HAP-1 (cell line): ENCODE measurements around the gene WDR86.

Experiments
- DNase-seq, 2 experiments: peaks; one replicate each; pipeline ENCODE4 v3.0.0-alpha.2; 2016 to 2020; ENCODE audit warnings: low spot score in 2 of 2
- H3K27me3 ChIP-seq: fragments of 250-450 bp; sonication (Bioruptor Pico); 2 replicates; pipeline ENCODE4 v1.5.1; 2020; ENCODE audit warnings: low read depth, mild to moderate bottlenecking, moderate library complexity
- H3K36me3 ChIP-seq: fragments of 250-450 bp; sonication (Bioruptor Pico); replicated peaks from 2 replicates; pipeline ENCODE4 v1.5.1; 2020; ENCODE audit warnings: mild to moderate bottlenecking
- H3K4me1 ChIP-seq: fragments of 250-450 bp; sonication (Bioruptor Pico); 2 replicates; pipeline ENCODE4 v1.5.1; 2020; ENCODE audit warnings: mild to moderate bottlenecking
- H3K4me3 ChIP-seq: fragments of 250-450 bp; sonication (Bioruptor Pico); 2 replicates; pipeline ENCODE4 v1.5.1; 2020; ENCODE audit warnings: mild to moderate bottlenecking, moderate library complexity
- H3K9me3 ChIP-seq: fragments of 250-450 bp; sonication (Bioruptor Pico); 2 replicates; pipeline ENCODE4 v1.5.1; 2020; ENCODE audit warnings: mild to moderate bottlenecking, moderate library complexity
- in situ Hi-C: fragments of 300-500 bp; cut with MboI; formaldehyde crosslinking; loops from 3 replicates; pipeline ENCODE4 v1.14.3; 2020; ENCODE audit warnings: low sequenced_read_pairs, inconsistent platforms, mixed read lengths

WDR86 gene

DNA sequence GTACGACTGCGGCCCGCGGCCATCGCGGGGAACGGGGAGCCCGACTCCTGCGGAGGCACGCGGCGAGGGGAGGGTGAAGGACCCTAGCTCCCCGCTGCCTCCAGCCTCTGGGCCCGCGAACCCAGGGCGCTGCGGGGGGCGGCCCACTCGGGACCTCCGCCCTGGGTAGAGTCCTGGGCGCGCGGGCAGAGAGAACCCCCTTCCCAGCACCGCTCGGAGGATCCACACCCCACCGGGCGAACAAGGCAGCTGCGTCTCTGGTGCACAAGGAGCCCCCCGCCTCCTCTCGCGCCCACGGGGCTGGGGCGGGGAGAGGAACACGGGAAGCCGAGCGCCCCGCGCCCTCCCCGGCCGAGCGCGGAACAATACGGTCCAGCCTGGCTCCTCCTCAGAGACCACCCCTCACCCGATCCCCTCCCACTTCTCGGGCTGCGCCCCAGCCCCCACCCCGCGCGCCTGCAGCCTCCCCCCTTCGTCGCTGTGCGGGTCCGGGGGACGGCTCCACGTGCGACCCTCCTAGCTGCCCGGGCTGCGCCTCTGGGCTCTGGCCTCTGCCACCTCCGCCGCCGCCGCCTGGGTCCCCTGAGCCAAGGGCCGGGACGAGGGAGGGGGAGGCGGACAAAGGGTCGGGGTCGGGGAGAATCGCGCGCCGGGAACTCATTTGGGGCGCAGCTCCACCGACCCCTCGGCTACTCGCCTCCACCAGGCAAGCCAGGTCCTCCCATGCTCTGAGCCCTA, at the start of gene WDR86:
TSS of gene WDR86 (minus strand) at position 372 of the 738 bp plus-strand sequence. CDS start 449 bp downstream, outside the sequence.
- Histone ChIP-seq H3K27me3 (peaks cover 23% of the 10 kb centered on the region), H3K4me3 (peak within 1 kb of the TSS; percentile 55), H3K36me3 (no peaks in the 10 kb centered on the region), H3K4me1 (no peaks in the 10 kb centered on the region), H3K9me3 (no peaks in the 10 kb centered on the region)
- in situ Hi-C loops = no loop called here
- peak in 1 of 2 experiments; percentile 68 for DNase-seq

- Histone ChIP-seq H3K9me3 (peaks cover 12% of the 10 kb centered on the region), H3K4me3 (no peak overlapping the region), H3K27me3 (no peaks in the 10 kb centered on the region), H3K4me1 (peaks cover 24% of the 10 kb centered on the region), H3K36me3 (no peaks in the 10 kb centered on the region)
- in situ Hi-C loops = no loop called here
- DNase-seq = no peak
These were observed 47.7 kb upstream of the WDR86 start for GRCh38 chr7:151457534-151457933.

- Histone ChIP-seq H3K36me3 (no peaks in the 10 kb centered on the region), H3K4me3 (no peak overlapping the region), H3K9me3 (peaks cover 8% of the 10 kb centered on the region), H3K4me1 (peaks cover 24% of the 10 kb centered on the region), H3K27me3 (no peaks in the 10 kb centered on the region)
- peak; percentile 51 to 60 for DNase-seq
- in situ Hi-C loops = no loop called here
These were observed 46.9 kb upstream of the WDR86 start for GRCh38 chr7:151456782-151457181.

- DNase-seq = no peak
- Histone ChIP-seq H3K27me3 (no peaks in the 10 kb centered on the region), H3K4me1 (peaks cover 24% of the 10 kb centered on the region), H3K9me3 (peaks cover 8% of the 10 kb centered on the region), H3K4me3 (no peak overlapping the region), H3K36me3 (no peaks in the 10 kb centered on the region)
- in situ Hi-C loops = no loop called here
These were observed 46.4 kb upstream of the WDR86 start for GRCh38 chr7:151456276-151456675.

DNA sequence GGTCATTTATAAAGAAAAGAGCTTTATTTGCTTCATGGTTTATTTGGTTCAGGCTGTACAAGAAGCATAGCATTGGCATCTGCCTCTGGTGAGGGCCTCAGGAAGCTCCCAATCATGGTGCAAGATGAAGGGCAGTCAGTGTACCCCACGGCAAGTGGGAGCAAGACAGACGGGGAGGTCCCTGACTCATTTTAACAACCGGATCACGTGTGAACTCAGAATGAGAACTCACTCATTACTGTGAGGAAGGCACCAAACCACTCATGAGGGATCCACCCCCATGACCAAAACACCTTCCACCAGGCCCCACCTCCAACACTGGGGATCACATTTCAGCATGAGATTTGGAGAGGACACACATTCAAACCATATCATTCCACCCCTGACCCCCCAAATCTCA, 45.9 kb upstream of the WDR86 start:
- Histone ChIP-seq H3K4me3 (no peak overlapping the region), H3K9me3 (peaks cover 5% of the 10 kb centered on the region), H3K36me3 (no peaks in the 10 kb centered on the region), H3K27me3 (peaks cover 2% of the 10 kb centered on the region), H3K4me1 (peaks cover 24% of the 10 kb centered on the region)
- in situ Hi-C loops = no loop called here
- no peak for DNase-seq

DNA sequence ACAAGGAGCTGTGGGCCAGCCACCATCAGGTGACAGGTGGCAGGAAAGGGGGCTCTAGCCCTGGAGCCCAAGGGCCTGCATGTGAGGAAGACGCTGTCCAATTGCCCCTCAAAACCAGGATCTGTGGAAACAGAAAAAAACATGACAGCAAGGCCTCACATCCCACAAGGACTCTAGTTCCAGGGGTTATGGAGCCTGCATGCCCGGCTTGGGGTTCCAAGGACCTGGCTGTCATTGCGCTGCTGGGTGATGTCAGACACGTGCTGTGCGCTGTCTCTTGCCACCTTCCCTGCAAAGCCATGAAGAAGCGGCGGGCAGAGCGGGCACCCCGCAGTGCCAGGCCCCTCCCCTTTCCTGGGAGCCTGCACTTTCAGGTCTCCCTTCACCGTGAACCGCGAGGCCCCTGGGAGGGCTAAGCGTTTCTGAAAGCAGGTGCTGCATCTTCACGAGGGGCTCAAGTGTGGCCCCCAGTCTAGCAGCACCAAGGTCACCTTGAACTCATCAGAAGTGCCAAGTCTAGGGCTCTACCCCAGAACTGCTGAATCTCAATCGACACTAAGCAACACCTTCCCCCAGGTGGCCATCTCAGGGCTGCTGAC, 45.2 kb upstream of the WDR86 start:
- H3K36me3 ChIP-seq = no peaks in the 10 kb centered on the region
- peaks cover 18% of the 10 kb centered on the region for H3K4me1 ChIP-seq
- DNase-seq = no peak
- in situ Hi-C loops = no loop called here
- peaks cover 5% of the 10 kb centered on the region for H3K9me3 ChIP-seq
- H3K27me3 ChIP-seq = peaks cover 2% of the 10 kb centered on the region
- no peak overlapping the region for H3K4me3 ChIP-seq

- Histone ChIP-seq H3K4me3 (no peak overlapping the region), H3K27me3 (peaks cover 2% of the 10 kb centered on the region), H3K9me3 (peaks cover 5% of the 10 kb centered on the region), H3K36me3 (no peaks in the 10 kb centered on the region), H3K4me1 (peaks cover 10% of the 10 kb centered on the region)
- DNase-seq = no peak
- in situ Hi-C loops = no loop called here
These were observed 44.5 kb upstream of the WDR86 start for GRCh38 chr7:151454305-151454704.

- Histone ChIP-seq H3K36me3 (no peaks in the 10 kb centered on the region), H3K4me1 (peaks cover 8% of the 10 kb centered on the region), H3K27me3 (peaks cover 2% of the 10 kb centered on the region), H3K4me3 (no peak overlapping the region), H3K9me3 (peaks cover 5% of the 10 kb centered on the region)
- in situ Hi-C loops = no loop called here
- peak in 1 of 2 experiments; percentile 6 for DNase-seq
These were observed 43.5 kb upstream of the WDR86 start for GRCh38 chr7:151453326-151453791.

DNA sequence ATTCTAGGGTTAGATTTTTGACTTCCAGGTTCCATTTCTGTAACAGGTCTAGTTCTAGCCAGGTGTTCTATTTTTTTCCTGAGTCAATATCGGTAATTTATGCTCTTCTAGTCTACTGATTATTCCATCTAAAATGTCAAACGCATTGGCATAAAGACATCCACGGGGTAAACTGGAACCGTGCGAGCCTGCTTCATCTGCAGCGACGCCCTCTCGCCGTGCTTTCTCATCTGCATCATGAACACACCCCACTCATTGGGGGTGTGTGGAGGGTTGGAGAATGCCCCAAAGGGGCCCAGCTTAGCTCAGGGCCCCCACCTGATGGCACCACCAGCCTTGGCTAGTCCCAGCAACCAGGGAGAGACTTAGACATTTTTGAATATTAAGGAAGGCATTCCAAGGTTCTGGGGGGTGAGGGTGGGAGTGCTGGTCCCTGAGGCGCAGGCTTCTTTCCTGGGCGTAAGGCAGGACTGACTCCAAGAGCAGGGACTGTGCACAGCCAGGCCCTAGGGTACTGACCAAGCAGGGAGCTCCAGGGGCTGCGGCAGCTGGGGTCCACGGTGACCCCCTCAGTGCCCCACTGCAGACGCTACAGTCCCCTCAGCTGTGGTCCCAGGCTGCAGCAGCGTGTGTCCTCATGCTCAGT, 43.0 kb upstream of the WDR86 start:
- no peak for DNase-seq
- Histone ChIP-seq H3K36me3 (no peaks in the 10 kb centered on the region), H3K4me3 (no peak overlapping the region), H3K4me1 (peaks cover 8% of the 10 kb centered on the region), H3K27me3 (peaks cover 2% of the 10 kb centered on the region), H3K9me3 (peaks cover 4% of the 10 kb centered on the region)
- in situ Hi-C loops = no loop called here

DNA sequence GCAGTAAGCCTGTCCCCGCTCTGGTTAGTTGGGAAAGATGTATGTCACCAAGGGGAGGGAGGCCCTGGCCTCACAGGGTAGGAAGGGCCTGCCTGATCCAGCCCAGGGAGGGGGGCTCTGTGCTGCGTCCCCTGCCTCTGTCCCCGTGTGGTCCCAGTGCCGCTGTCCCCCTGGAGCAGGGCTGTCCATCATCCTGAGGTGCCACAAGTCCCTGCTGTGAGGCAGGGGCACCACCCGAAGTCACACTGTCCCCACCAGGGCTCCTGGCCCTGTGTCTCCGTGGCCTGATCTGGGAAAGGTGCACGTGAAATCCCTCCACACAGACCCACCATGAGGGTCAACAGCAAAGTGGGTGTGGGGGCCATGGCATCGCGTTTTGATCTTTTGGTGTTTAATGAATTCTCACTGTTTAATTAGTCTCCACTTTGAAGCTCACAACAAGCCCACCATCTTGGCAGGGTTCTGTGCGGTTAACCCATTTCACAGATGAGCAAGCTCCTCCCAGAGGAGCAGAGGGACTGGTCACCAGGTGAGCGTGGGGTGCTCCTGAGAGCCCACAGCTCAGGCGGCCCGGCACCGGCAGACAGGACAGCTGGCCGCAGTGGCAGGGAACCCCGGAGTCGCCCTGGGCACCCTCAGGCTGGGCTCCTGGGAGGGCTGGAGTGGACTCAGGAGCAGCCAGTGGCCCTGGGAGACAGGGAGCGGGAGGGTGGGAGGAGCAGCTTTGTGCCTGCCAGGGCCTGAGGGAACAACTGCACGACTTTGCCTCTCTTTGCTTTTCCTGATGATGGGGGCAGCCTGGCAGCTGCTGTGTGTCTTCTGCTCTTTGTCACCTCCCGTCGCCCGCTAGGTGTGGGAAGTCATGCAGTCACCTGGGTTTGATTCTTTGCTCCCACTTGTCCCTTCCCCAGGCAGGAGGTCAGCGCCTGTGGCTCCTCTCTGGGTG, 42.1 kb upstream of the WDR86 start:
- in situ Hi-C loops = no loop called here
- no peak for DNase-seq
- H3K4me3 ChIP-seq = no peak overlapping the region
- H3K4me1 ChIP-seq = peaks cover 5% of the 10 kb centered on the region
- no peaks in the 10 kb centered on the region for H3K36me3 ChIP-seq
- H3K27me3 ChIP-seq = peaks cover 2% of the 10 kb centered on the region
- no peaks in the 10 kb centered on the region for H3K9me3 ChIP-seq

- no peaks in the 10 kb centered on the region for H3K4me1 ChIP-seq
- no peaks in the 10 kb centered on the region for H3K9me3 ChIP-seq
- H3K27me3 ChIP-seq = peaks cover 2% of the 10 kb centered on the region
- in situ Hi-C loops = no loop called here
- no peak overlapping the region for H3K4me3 ChIP-seq
- DNase-seq = no peak
- no peaks in the 10 kb centered on the region for H3K36me3 ChIP-seq
These were observed 41.3 kb upstream of the WDR86 start for GRCh38 chr7:151451156-151451555.

DNA sequence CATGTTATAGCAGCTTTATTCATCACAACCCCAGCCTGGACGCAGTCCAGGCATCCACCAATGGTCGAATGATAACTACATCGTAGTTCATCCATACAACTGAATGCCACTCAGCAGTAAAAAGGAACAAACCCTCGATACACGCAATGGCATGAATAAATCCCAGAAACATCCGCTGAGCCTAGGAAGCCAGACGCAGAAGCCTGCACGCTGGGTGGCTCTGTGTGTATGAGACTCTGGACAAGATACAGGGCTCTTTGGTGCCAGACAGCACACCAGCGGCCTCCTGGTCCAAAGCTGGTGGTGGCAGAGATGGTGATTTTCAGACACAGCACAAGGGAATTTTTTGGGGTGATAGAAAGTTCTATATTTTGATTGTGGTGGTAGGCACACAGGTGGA, 40.2 kb upstream of the WDR86 start:
- Histone ChIP-seq H3K36me3 (no peaks in the 10 kb centered on the region), H3K9me3 (no peaks in the 10 kb centered on the region), H3K4me3 (no peak overlapping the region), H3K4me1 (no peaks in the 10 kb centered on the region), H3K27me3 (peaks cover 2% of the 10 kb centered on the region)
- in situ Hi-C loops = no loop called here
- no peak for DNase-seq
